HUDEP-2 (cell line): ENCODE results near the gene ZFAND2A.
"Not testable (repeated sequence)": the region's sequence is repeated elsewhere in the genome, so short reads cannot be mapped to it uniquely, and the experiment has no call there.

Experiments used
- DNase-seq, 76 experiments: peaks; one replicate each; lab custom pipeline; 2025; ENCODE audit not compliant: unreplicated experiment in 76 of 76; lab: John Stamatoyannopoulos, UW

The ZFAND2A gene, protein sequence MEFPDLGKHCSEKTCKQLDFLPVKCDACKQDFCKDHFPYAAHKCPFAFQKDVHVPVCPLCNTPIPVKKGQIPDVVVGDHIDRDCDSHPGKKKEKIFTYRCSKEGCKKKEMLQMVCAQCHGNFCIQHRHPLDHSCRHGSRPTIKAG

DNA sequence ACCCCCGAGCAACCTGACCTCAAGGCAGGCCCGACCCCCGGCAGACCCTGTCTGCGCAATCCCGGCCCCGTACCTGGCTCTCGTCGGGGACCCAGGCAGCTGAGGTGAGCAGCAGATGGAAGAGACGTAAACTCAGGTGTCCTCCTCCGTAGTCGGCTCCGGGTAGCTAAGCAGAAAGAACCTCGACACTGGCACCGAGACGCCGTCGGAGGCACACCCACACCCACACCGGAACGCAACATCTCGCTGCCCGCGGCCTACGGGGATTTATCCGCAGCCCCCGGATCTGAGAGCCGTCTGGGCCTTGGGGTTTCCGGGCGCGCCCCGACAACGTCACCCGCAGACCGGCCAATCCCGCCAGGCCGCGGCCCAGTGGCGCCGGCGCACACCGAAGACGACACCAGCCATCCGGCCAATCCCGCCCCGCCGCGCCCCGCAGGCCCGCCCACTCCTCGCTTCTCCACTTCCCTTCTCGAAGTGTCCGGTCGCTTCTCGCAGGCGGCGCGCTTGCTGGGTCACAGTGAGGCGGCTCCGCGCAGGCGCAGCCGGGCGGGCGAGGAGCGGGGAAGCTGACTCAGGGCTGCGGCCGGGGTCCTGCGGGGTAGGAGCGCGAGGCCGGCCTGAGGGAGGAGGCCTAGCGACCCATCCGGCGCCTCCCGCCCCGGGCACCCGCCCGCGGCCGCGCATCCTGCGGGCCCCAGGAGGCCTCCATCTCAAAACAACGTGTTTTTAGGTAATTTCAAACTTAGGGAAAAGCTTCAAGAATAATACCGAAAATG is at the start of gene ZFAND2A:
ZFAND2A (minus strand) TSS at position 306 of the 779 bp plus-strand sequence. CDS start 1,984 bp downstream, outside the sequence.
- DNase-seq = peak; percentile 38 to 99 (median 95)

DNA sequence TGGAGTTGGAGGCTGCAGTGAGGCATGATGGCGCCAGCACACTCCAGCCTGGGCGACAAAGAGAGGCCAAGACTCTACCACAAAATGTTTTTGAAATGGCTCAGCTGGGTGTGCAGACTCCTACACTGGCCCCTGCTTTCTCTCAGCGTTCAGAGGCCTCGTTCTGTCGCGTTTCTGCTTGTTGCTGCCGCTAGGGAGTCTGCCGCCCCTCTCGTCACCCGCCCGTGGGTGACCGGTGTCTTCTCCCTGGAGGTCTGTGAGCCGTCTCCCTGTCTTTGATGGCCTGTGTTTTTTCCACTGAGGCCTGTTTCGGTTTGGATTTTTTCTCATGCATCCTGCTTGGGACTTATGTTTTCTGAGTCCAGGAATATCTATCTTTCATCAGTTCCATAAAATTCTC is 49.1 kb upstream of the ZFAND2A start:
- DNase-seq = no peak

- not testable (repeated sequence) for DNase-seq
Measured at GRCh38 chr7:1205742-1206141, 45.7 kb upstream of the ZFAND2A start.

DNA sequence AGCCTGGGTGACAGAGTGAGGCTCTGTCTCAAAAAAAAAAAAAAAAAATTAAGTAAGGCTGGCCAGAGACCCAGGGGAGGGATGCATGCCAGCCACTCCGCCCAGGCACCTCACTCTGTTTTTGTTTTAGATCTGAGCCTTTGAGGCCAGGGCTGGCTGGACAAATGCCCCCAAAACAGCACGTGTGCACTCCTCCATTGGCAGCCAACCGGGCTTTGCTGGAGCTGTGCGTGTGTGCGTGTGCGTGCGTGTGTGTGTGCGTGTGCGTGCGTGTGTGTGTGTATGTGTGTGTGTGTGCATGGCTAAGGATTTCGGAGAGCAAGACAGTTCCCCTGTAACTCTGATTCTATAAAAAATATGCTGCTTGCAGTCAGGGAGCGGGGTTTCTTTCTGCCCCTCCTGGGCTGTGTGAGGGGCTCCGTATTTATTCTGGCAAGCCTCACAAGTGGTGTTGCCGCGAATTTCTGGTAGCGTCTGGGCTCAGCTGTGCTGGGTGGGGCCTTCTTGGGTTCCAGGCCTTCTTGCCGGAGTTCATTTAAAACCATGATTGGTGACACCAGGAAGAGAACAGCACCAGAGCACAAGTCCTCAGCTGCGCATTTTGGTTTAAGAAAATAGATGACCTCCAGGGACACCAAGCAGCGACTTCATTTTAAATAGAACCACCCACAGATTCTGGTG is 44.6 kb upstream of the ZFAND2A start:
- DNase-seq = no peak

GRCh38 chr7:1202914-1203313 is 42.9 kb upstream of the ZFAND2A start:
- DNase-seq = not testable (repeated sequence)

- no peak for DNase-seq
Measured at GRCh38 chr7:1201916-1202315, 41.9 kb upstream of the ZFAND2A start.

DNA sequence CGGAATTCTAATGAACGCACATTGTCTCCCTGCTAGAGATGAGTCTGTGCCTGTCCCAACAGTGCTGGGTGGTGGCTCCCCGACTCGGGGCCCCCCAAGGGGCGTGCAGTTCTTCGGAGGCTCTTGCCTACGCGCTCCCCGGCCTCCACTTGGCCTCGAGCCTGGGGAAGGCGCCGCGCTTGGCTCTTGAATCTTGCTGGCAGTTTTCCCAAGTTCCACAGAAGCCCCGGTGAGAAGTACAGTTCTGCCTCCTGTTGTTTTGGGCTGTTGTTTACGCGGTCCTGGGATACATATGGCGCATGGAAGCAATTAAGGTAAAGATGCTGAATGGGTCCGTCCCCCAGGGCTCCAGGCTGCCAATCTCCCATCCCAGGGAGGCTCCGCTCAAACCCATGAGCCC is 40.0 kb upstream of the ZFAND2A start:
- DNase-seq = no peak

- peak in 1 of 76 experiments; percentile 1 for DNase-seq
Measured at GRCh38 chr7:1197997-1198625, 38.1 kb upstream of the ZFAND2A start.

DNA sequence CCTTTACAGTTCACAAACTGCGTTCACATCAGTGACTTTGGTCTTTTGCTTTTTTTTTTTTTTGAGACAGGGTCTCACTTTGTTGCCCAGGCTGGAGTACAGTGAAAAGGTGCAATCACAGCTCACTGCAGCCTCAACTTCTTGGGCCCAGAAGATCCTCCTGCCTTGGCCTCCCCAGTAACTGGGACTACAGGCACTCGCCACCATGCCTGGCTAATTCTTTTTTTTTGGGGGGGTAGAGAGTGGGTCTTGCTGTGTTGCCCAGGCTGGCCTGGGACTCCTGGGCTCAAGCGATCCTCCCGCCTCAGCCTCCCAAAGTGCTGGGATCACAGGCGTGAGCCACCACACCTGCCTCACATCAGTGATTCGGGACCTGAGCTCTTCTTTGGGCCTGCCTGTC is 37.0 kb upstream of the ZFAND2A start:
- no peak for DNase-seq

DNA sequence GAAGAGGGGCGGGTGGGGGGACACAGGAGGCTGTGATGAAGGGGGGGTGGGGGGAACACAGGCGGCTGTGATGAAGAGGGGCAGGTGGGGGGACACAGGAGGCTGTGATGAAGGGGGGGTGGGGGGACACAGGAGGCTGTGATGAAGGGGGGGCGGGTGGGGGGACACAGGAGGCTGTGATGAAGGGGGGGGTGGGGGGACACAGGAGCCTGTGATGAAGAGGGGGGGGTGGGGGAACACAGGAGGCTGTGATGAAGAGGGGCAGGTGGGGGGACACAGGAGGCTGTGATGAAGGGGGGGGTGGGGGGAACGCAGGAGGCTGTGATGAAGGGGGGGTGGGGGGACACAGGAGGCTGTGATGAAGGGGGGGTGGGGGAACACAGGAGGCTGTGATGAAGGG is 36.4 kb upstream of the ZFAND2A start:
- DNase-seq = not testable (repeated sequence)

DNA sequence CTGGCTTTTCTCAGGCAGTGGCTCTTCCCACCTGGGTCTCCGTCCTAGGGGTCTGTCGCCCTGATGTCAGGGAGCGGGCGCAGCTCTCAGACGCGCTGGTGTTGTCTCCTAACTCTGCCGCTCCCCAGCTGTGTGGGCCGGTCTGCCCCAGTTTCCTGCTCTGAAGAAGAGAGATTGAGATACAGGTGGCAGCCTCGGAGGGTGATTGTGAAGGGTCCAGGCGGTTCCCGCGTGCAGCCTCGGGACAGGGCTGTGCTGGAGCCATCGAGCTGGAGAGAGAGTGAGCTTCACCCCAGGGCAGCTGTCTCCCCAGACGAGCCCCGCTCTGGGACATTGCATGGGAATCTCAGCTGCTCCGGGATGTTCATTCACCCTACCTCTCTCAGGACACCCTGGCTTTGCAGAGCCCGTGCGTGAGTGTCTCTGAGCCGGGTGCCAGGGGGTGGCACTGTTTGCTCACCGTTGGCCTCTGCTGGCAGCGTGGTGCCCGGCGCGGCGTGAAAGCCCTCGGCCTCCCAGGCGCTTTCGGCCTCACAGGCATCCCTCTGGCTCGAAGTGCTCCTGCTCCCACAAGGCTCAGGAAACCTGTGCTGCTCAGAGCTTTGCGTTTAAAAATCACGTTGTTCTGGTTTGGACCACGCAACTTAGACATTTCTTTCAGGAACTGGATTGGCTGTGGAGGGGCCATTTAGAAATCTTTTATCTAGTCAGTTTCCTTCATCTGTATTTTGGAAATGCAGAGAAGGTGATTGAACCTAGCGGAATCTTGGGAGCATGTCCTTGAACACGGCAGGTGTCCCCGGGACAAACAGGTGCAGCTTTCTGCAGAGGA is 33.8 kb upstream of the ZFAND2A start:
- peak in 14 of 76 experiments; percentile 3 to 39 (median 10) for DNase-seq

- no peak for DNase-seq
Measured at GRCh38 chr7:1192171-1192676, 32.2 kb upstream of the ZFAND2A start.

DNA sequence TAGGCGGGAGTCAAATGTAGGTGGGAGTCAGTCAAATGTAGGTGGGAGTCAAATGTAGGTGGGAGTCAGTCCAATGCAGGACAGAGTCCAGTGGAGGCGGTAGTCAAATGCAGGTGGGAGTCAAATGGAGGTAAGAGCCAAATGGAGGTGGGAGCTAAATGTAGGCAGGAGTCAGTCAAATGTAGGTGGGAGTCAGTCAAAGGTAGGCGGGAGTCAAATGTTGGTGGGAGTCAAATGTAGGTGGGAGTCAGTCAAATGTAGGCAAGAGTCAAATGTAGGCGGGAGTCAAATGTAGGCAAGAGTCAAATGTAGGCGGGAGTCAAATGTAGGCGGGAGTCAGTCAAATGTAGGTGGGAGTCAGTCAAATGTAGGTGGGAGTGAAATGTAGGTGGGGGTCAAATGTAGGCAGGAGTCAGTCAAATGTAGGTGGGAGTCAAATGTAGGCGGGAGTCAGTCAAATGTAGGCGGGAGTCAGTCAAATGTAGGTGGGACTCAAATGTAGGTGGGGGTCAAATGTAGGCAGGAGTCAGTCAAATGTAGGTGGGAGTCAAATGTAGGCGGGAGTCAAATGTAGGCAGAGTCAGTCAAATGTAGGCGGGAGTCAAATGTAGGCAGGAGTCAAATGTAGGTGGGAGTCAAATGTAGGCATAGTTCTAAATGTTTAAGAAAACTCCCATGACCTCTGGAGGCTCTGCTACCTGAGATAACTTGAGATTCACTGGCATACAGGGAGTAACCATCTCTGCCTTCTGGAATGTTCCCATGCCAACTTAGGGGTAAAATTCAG is 30.2 kb upstream of the ZFAND2A start:
- DNase-seq = no peak

GRCh38 chr7:1188720-1189294 is 28.8 kb upstream of the ZFAND2A start:
- no peak for DNase-seq

- DNase-seq = no peak
Measured at GRCh38 chr7:1187127-1187526, 27.1 kb upstream of the ZFAND2A start.

GRCh38 chr7:1181640-1182039 is 21.6 kb upstream of the ZFAND2A start:
- no peak for DNase-seq

DNA sequence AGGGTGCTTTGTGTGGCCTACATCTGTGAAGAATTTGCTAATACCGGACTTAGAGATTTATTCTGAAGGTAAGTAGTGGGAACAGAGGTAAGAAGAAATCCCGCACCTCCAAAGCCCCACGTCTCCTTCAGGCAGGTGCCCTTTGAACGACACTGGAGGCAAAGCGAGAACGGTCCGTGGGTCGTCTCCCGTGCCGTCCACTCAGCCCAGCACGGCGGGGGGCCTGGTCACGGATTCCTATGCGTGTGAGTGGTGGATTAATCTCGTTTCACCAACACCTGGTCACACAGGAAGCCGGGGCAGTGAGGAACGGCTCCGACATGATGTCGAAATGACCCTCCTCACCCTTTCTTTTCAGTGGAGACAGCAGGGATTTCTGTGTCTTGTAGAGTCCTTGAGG is 21.0 kb upstream of the ZFAND2A start:
- DNase-seq = no peak

GRCh38 chr7:1176891-1177373 is 16.9 kb upstream of the ZFAND2A start:
- peak in 68 of 76 experiments; percentile 3 to 89 (median 58) for DNase-seq
